ENCODE measurements around the gene TOR3A.

GRCh38 chr1:179036844-179037465 is 44.9 kb upstream of the TOR3A start:
- TF ChIP-seq POLR2A (IDR thresholded peaks at IDR 0.05) (no peak), CTCF (IDR thresholded peaks at IDR 0.05) (no peak)
